GM19238 (cell line): Measurements from ENCODE around the gene ZNF823.
"Not testable (repeated sequence)": the region's sequence is repeated elsewhere in the genome, so short reads cannot be mapped to it uniquely, and the experiment has no call there.

Source experiments
- DNase-seq: peaks from one replicate; pipeline ENCODE4 v3.0.0; 2011; ENCODE audit warnings: low spot score; ENCODE audit not compliant: insufficient read length

The ZNF823 gene

DNA sequence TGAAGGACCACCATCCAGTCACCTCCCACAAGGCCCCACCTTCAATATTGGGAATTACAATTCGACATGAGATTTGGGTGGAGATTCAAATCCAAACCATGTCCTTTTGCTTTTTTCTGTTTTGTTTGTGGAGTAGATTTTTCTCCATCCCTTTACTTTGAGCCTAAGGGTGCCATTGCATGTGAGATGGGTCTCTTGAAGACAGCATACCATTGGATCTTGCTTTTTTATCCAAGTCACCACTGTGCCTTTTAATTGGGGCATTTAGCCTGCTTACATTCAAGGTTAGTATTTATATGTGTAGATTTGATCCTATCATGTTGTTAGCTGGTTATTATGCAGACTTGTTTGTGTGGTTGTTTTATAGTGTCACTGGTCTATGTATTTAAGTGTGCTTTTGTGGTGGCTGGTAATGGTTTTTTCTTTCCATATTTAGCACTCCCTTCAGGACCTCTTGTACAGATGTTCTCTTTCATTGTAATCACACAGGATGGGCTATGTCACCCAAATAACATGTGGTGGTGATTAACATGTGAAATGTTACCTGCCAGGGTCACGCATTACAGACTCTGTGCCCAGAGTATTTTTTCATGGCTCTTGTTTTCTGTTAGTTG is 58.0 kb downstream of the ZNF823 start:
- DNase-seq: no peak

DNA sequence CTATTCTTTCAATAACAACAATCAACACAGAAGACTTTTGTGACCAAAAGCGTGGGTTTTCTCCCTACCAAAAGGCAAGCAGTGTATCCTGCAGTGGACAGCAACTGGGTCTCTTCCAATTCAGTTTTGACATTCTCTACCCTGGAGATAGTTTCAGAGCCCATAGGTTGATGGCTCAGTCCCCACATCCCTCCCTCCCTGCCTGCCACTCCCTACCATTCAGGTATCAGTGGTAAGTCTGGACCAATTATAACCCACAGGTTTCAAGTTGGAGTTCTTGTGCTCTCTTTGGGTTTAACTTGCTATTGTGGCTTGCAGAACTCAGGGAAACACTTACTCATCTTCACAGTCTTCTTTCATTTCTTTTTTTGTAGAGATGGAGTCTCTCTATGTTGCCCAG is 60.2 kb downstream of the ZNF823 start:
- no peak for DNase-seq

DNA sequence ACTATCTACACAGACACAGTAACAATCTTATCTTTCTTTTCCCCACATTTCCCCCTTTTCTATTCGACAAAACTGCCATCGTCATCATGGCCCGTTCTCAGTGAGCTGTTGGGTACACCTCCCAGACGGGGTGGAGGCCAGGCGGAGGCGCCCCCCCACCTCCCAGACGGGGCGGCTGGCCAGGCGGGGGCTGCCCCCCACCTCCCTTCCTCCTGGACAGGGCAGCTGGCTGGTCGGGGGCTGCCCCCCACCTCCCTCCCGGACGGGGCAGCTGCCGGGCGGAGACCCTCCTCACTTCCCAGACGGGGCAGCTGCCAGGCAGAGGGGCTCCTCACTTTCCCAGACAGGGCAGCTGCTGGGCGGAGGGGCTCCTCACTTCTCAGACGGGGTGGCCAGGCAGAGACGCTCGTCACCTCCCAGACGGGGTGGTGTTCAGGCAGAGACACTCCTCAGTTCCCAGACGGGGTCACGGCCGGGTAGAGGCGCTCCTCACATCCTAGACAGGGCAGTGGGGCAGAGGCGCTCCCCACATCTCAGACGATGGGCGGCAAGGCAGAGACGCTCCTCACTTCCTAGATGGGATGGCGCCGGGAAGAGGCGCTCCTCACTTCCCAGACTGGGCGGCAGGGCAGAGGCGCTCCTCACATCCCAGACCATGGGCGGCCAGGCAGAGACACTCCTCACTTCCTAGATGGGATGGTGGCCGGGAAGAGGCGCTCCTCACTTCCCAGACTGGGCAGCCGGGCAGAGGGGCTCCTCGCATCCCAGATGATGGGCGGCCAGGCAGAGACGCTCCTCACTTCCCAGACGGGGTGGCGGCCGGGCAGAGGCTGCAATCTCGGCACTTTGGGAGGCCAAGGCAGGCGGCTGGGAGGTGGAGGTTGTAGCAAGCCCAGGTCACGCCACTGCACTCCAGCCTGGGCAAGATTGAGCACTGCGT is 61.8 kb downstream of the ZNF823 start:
- DNase-seq: not testable (repeated sequence)

DNA sequence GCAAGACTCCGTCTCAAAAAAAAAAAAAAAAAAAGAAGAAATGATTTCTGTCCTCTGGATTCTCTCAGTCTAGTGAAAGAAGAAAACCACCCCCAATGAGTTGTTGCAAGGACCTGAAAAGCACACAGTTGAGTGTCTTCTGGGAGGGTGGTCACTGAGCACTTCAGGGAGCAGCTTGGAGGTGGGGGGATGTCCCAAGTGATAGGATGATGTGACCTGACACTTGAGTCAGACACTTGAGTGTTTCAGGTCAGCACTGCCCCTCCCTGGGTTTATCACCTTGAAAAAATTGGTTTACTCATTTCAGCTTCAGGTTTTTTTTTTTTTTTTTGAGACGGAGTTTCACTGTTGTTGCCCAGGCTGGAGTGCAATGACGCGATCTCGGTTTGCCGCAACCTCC is 63.2 kb downstream of the ZNF823 start:
- no peak for DNase-seq

DNA sequence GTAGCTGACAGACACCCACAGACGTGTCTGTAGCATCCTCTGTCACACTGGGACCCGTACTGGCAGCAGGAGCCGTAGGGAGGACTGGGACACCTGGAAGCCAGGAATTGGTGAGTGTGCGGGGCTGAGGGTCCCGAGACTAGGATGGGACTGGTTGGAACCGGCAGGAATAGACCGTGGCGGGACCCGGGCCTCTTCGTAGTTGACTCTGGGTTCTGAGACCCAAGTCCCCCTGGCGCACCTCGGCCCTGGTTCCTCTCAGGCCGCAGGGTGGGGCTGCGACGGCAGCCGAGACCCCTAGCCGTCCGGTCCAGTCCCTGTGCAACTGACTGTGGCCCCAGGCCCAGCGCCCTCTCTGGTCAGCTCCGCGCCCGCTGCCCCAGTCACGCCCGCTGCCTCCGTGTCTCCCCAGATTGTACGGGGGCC is 64.7 kb downstream of the ZNF823 start:
- no peak for DNase-seq

DNA sequence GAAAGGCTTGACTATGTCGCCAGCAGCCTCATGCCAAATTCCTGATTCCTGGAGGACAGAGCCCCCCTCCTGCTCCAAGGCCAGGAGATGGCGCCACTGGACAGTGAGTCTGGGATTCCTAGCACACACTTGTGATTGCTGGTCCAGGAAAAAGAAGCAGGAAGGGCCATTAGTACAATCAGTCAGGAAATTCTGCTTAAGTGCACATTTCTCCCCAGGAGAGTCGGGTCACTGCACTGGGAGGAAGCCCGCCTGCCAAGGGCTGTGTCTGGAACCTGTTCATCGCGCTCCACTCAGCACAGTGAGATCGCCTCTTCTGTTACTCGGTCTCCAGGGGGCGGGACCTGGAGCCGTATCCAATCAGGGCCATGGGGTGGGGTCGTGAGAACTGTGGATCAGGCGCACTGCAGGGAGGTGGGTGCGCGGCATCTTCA is 65.1 kb downstream of the ZNF823 start:
- no peak for DNase-seq
